ENCODE results near the gene RAD51B. TPM values are rescaled to one million over a fixed set of nuclear protein-coding genes. Genes with fewer than 3 reads are reported as not detected.

Gene RAD51B
- total and polyA plus RNA-seq, 3 donors from 2014 or later = 5.5 to 22.5 (median 19.1) TPM

- Histone ChIP-seq H3K4me1 (no peaks in the 10 kb centered on the region), H3K9me3 (no peaks in the 10 kb centered on the region), H3K36me3 (ENCODE audit: low read depth, missing control alignments) (no peaks in the 10 kb centered on the region), H3K27me3 (no peaks in the 10 kb centered on the region), H3K27ac (no peak overlapping the region), H3K4me3 (no peak overlapping the region)
- DNase-seq = no peak
- intact Hi-C loops (cut with DNase I; ENCODE audit: low total_unique reads) = no loop called here
- TF ChIP-seq POLR2A (IDR thresholded peaks at IDR 0.05) = no peak
- TF ChIP-seq CTCF (IDR thresholded peaks at IDR 0.05) = no peak
Measured at GRCh38 chr14:67994531-67994930, 175.0 kb downstream of the RAD51B start.

- Histone ChIP-seq H3K9me3 (no peaks in the 10 kb centered on the region), H3K4me3 (no peak overlapping the region), H3K27me3 (no peaks in the 10 kb centered on the region), H3K36me3 (ENCODE audit: low read depth, missing control alignments) (no peaks in the 10 kb centered on the region), H3K27ac (no peak overlapping the region), H3K4me1 (no peaks in the 10 kb centered on the region)
- no peak for DNase-seq
- intact Hi-C loops (cut with DNase I; ENCODE audit: low total_unique reads) = no loop called here
- TF ChIP-seq CTCF (IDR thresholded peaks at IDR 0.05) (no peak), POLR2A (IDR thresholded peaks at IDR 0.05) (no peak)
- 70 to 71% methylated on average over 4 of the region's 4 CpGs for WGBS, 2 donors
Measured at GRCh38 chr14:67996235-67996634, 176.7 kb downstream of the RAD51B start.

- 74% methylated on average over 1 of the region's 1 CpG for WGBS, 2 donors
- intact Hi-C loops (cut with DNase I; ENCODE audit: low total_unique reads) = no loop called here
- H3K4me1 ChIP-seq = no peaks in the 10 kb centered on the region
- TF ChIP-seq POLR2A (IDR thresholded peaks at IDR 0.05) (no peak), CTCF (IDR thresholded peaks at IDR 0.05) (no peak)
- H3K4me3 ChIP-seq = no peak overlapping the region
- H3K27ac ChIP-seq = no peak overlapping the region
- no peaks in the 10 kb centered on the region for H3K27me3 ChIP-seq
- DNase-seq = no peak
- H3K9me3 ChIP-seq = no peaks in the 10 kb centered on the region
- H3K36me3 ChIP-seq (ENCODE audit: low read depth, missing control alignments) = no peaks in the 10 kb centered on the region
Measured at GRCh38 chr14:67998834-67999233, 179.3 kb downstream of the RAD51B start.

GRCh38 chr14:67999290-67999689, 179.7 kb downstream of the RAD51B start:
- 0 to 61% methylated on average over 1 of the region's 1 CpG for WGBS, 2 donors
- H3K9me3 ChIP-seq = no peaks in the 10 kb centered on the region
- no peak overlapping the region for H3K27ac ChIP-seq
- no peaks in the 10 kb centered on the region for H3K4me1 ChIP-seq
- no peak for DNase-seq
- TF ChIP-seq POLR2A (IDR thresholded peaks at IDR 0.05) (no peak), CTCF (IDR thresholded peaks at IDR 0.05) (no peak)
- H3K4me3 ChIP-seq = no peak overlapping the region
- H3K27me3 ChIP-seq = no peaks in the 10 kb centered on the region
- intact Hi-C loops (cut with DNase I; ENCODE audit: low total_unique reads) = no loop called here
- no peaks in the 10 kb centered on the region for H3K36me3 ChIP-seq (ENCODE audit: low read depth, missing control alignments)

GRCh38 chr14:67999705-68000384, 180.3 kb downstream of the RAD51B start:
- WGBS, 2 donors = 59 to 65% methylated on average over 5 of the region's 5 CpGs
- TF ChIP-seq CTCF (IDR thresholded peaks at IDR 0.05) (no peak), POLR2A (IDR thresholded peaks at IDR 0.05) (no peak)
- Histone ChIP-seq H3K36me3 (ENCODE audit: low read depth, missing control alignments) (no peaks in the 10 kb centered on the region), H3K4me1 (no peaks in the 10 kb centered on the region), H3K9me3 (no peaks in the 10 kb centered on the region), H3K4me3 (no peak overlapping the region), H3K27me3 (no peaks in the 10 kb centered on the region), H3K27ac (no peak overlapping the region)
- intact Hi-C loops (cut with DNase I; ENCODE audit: low total_unique reads) = no loop called here
- DNase-seq = no peak
